NCI-H2227 (cell line): ENCODE measurements around the gene ALDH3A1.

Source experiments
- DNase-seq: peaks from one replicate; lab custom pipeline; 2025; ENCODE audit not compliant: unreplicated experiment; lab: John Stamatoyannopoulos, UW

Gene ALDH3A1

GRCh38 chr17:19705771-19706770 is 42.0 kb downstream of the ALDH3A1 start:
- no peak for DNase-seq

DNA sequence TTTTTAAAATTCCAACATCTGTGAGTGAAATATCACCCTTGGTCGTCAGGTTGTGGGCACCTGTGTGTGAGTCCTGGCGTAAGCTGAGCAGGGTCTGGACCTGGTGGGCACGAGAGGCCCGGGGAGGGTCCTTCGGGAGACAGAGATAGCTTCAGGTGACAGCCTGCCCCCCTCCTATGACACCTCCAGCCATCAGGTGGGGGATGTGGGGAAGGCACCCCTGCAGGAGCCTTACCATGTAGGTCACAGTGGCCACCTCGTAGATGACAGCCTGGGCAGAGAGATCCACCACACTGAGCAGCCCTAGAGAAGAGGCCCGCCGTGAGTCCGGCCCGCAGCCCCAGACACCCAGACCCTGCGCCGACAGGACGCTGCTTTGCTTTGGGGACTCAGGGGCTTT is 42.9 kb downstream of the ALDH3A1 start:
- DNase-seq = no peak

GRCh38 chr17:19703828-19704613 is 44.1 kb downstream of the ALDH3A1 start:
- no peak for DNase-seq

DNA sequence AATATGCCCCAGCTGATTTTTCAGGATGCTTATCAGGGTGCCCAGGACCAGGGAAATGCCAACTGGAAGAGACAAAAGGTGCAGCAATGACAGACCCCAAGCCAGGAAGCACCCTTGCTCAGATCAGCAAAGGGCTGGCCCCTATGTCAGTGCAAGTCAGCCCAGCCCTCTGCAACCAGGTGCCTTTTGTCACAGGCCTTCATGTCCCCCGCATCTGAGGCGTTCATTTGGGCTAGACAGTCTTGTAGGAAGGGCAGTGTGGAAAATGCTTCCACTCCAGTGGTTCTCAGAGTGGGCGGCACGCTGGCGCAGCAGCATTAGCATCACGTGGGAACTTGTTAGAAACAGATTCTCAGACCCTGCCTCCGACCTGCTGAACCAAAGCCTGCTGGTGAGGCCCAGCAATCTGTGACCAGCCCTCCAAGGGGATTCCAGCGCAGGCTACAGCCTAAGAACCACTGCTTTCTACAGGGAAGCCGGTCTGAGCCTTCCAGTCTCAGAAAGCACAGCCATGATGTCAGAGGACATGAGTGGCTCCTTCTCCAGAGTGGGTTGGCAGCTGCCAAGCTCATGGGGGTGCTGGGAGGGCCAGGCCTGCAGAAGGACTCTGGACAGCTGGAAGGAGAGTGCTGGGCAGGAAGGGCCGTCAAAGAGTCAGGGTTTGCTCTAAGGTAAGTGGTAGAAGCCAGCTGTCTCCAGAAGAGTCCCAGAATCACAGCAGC is 44.8 kb downstream of the ALDH3A1 start:
- DNase-seq = no peak

- DNase-seq = no peak
Measured at GRCh38 chr17:19702217-19702641, 45.9 kb downstream of the ALDH3A1 start.
